Endodermal cell (in vitro differentiated cells): Measurements from ENCODE around the gene IQCK. TPM values are rescaled to one million over a fixed set of nuclear protein-coding genes. Genes with fewer than 3 reads are reported as not detected.

ENCODE experiments used
- DNase-seq: peaks from one replicate; pipeline ENCODE4 v3.0.0-alpha.2; 2017
- H3K27ac ChIP-seq: 2 replicates; pipeline ENCODE4 v1.5.1; 2013; ENCODE audit warnings: mild to moderate bottlenecking, low read depth, low read length, moderate library complexity
- H3K27me3 ChIP-seq: 2 replicates; pipeline ENCODE4 v1.6.1; 2013; ENCODE audit warnings: mild to moderate bottlenecking, low read length, moderate library complexity; ENCODE audit not compliant: insufficient read depth, control insufficient read depth, poor library complexity, severe bottlenecking
- H3K36me3 ChIP-seq: 2 replicates; pipeline ENCODE4 v1.7.0; 2013; ENCODE audit warnings: mild to moderate bottlenecking, low read length, moderate library complexity; ENCODE audit not compliant: control insufficient read depth, insufficient read depth
- H3K4me1 ChIP-seq: one replicate; pipeline ENCODE4 v1.7.0; 2013; ENCODE audit warnings: low read length; ENCODE audit not compliant: control insufficient read depth, insufficient read depth
- H3K4me3 ChIP-seq: 2 replicates; pipeline ENCODE4 v1.5.1; 2013; ENCODE audit warnings: mild to moderate bottlenecking, low read length, moderate library complexity
- H3K9ac ChIP-seq: 2 replicates; pipeline ENCODE4 v1.6.1; 2013; ENCODE audit warnings: mild to moderate bottlenecking, low read length, moderate library complexity; ENCODE audit not compliant: poor library complexity, severe bottlenecking; ENCODE audit errors: extremely low read depth
- H3K9me3 ChIP-seq: 2 replicates; pipeline ENCODE4 v1.6.1; 2013; ENCODE audit warnings: mild to moderate bottlenecking, low read length, moderate library complexity; ENCODE audit not compliant: control insufficient read depth
- H3K27ac Mint-ChIP-seq: 2 replicates; pipeline ENCODE4 v1.8.0; 2020; ENCODE audit warnings: mixed read lengths
- H3K27me3 Mint-ChIP-seq: 2 replicates; pipeline ENCODE4 v1.8.0; 2021; ENCODE audit warnings: mild to moderate bottlenecking, mixed read lengths; ENCODE audit not compliant: insufficient read depth
- H3K36me3 Mint-ChIP-seq: 2 replicates; pipeline ENCODE4 v1.8.0; 2020; ENCODE audit warnings: low read depth, mixed read lengths
- H3K4me1 Mint-ChIP-seq: 2 replicates; pipeline ENCODE4 v1.8.0; 2020; ENCODE audit warnings: mixed read lengths
- H3K4me3 Mint-ChIP-seq: 2 replicates; pipeline ENCODE4 v1.8.0; 2020; ENCODE audit warnings: mild to moderate bottlenecking, moderate library complexity, mixed read lengths
- H3K9me3 Mint-ChIP-seq: 2 replicates; pipeline ENCODE4 v1.8.0; 2020; ENCODE audit warnings: mild to moderate bottlenecking, mixed read lengths
- WGBS, 2 experiments: methylation state at CpG; one replicate each; pipeline versions ENCODE4 v1.1.5 to v1.1.7; 2013; ENCODE audit warnings: missing lambda C conversion rate in 2 of 2, mixed read lengths in 1 of 2; ENCODE audit not compliant: insufficient coverage in 1 of 2, insufficient read length in 1 of 2; 5-methylcytosine and 5-hydroxymethylcytosine counted together
- total RNA-seq, 2 donors: library from RNA; stranded (reverse); fragmentation: NEBNext Ultra II Directional in 1 of 2; extraction: Animal tissue kit (Norgen Biotek cat#: 25700) in 1 of 2; gene quantifications; 2 replicates in 1 of 2; 3 replicates in 1 of 2; pipeline ENCODE4 v1.2.1, GENCODE V29; 2021
- TF ChIP-seq, protein P1 (sequence below): fragments of 200-600 bp; sonication (generic); conservative IDR thresholded peaks from 2 replicates; pipeline ENCODE4 v1.5.0; 2021; ENCODE audit warnings: antibody characterized with exemption, mild to moderate bottlenecking

The IQCK gene
- total RNA-seq, 2 donors from 2014 or later, result 21.1 to 30.1 TPM

DNA sequence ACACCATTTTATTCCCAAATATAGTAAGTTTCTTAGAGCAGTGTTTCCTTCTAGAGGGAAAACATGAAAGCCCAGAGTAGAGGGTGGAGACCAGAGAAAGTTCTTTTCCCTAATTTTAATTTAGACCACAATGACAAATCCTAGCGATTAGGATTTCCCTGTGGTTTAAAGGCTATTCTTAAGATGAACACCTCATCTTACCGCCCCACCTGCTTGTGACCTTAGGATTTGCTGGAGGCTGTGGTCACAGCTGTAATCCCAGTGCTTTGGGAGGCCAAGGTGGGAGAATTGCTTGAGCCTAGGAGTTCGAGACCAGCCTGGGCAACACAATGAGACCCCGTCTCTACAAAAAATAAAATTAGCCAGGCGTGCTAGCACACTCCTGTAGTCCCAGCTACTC is 115.5 kb downstream of the IQCK start:
- no peak overlapping the region for H3K9ac ChIP-seq
- WGBS, 2 experiments, result 91 to 97% methylated on average over 3 to 5 of the region's 5 CpGs
- H3K4me3 Mint-ChIP-seq, result no peak overlapping the region
- no peak overlapping the region for H3K4me3 ChIP-seq
- no peaks in the 10 kb centered on the region for H3K9me3 ChIP-seq
- peaks cover 10% of the 10 kb centered on the region for H3K36me3 Mint-ChIP-seq
- H3K4me1 Mint-ChIP-seq, result peaks cover 10% of the 10 kb centered on the region
- H3K27me3 Mint-ChIP-seq, result no peaks in the 10 kb centered on the region
- no peaks in the 10 kb centered on the region for H3K4me1 ChIP-seq
- no peaks in the 10 kb centered on the region for H3K27me3 ChIP-seq
- TF ChIP-seq, protein P1, sequence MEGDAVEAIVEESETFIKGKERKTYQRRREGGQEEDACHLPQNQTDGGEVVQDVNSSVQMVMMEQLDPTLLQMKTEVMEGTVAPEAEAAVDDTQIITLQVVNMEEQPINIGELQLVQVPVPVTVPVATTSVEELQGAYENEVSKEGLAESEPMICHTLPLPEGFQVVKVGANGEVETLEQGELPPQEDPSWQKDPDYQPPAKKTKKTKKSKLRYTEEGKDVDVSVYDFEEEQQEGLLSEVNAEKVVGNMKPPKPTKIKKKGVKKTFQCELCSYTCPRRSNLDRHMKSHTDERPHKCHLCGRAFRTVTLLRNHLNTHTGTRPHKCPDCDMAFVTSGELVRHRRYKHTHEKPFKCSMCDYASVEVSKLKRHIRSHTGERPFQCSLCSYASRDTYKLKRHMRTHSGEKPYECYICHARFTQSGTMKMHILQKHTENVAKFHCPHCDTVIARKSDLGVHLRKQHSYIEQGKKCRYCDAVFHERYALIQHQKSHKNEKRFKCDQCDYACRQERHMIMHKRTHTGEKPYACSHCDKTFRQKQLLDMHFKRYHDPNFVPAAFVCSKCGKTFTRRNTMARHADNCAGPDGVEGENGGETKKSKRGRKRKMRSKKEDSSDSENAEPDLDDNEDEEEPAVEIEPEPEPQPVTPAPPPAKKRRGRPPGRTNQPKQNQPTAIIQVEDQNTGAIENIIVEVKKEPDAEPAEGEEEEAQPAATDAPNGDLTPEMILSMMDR, result no peak
- H3K9me3 Mint-ChIP-seq, result no peaks in the 10 kb centered on the region
- no peak for DNase-seq
- no peaks in the 10 kb centered on the region for H3K36me3 ChIP-seq
- no peak overlapping the region for H3K27ac ChIP-seq
- no peak overlapping the region for H3K27ac Mint-ChIP-seq

DNA sequence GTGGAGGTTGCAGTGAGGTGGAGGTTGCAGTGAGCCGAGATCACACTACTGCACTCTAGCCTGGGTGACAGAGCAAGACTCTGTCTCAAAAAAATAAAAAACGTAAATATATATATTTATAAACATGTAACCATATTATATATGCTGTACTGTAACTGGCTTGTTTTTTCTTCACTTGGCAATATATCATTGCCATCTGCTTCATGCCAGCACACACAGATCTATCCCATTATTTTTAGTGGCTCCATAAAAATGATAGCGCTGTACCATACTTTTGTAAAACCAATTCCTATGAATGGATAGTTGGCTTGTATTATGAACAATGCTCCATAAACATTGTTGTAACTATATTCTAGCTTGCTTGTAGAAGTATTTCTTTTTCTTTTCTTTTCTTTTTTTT is 117.1 kb downstream of the IQCK start:
- no peak overlapping the region for H3K4me3 Mint-ChIP-seq
- H3K4me1 Mint-ChIP-seq, result peaks cover 10% of the 10 kb centered on the region
- WGBS, 2 experiments, result 100% methylated on average over 1 of the region's 3 CpGs
- no peaks in the 10 kb centered on the region for H3K27me3 Mint-ChIP-seq
- TF ChIP-seq, protein P1, result no peak
- H3K9me3 ChIP-seq, result no peaks in the 10 kb centered on the region
- no peak overlapping the region for H3K9ac ChIP-seq
- no peak overlapping the region for H3K4me3 ChIP-seq
- DNase-seq, result no peak
- no peaks in the 10 kb centered on the region for H3K36me3 ChIP-seq
- no peaks in the 10 kb centered on the region for H3K9me3 Mint-ChIP-seq
- H3K27me3 ChIP-seq, result no peaks in the 10 kb centered on the region
- H3K27ac Mint-ChIP-seq, result no peak overlapping the region
- H3K36me3 Mint-ChIP-seq, result peaks cover 4% of the 10 kb centered on the region
- H3K27ac ChIP-seq, result no peak overlapping the region
- H3K4me1 ChIP-seq, result no peaks in the 10 kb centered on the region

DNA sequence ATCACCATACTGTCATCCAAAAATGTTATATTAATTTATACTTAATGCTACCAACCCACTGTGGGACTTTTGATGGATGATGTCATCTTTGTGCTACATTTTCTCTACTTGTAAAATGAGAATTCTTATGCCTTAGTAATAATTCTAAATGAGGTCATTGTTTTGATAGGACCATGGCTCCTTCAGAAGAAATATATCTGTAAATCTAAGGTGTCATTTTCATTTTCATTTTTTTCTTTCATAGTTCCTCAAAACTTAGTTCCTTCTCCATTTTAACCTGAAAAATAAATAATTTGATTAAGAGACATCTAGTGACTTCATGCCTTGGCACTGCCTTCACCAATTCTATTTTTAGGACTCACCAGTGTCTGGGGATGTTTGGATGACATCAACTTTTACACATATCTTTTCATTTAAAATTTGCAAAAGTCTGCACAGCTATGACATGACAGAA is 117.9 kb downstream of the IQCK start:
- peaks cover 2% of the 10 kb centered on the region for H3K36me3 Mint-ChIP-seq
- peaks cover 10% of the 10 kb centered on the region for H3K4me1 Mint-ChIP-seq

More for the DNA sequence above, 117.9 kb downstream of the IQCK start:
- no peak for DNase-seq
- H3K4me3 ChIP-seq, result no peak overlapping the region
- no peaks in the 10 kb centered on the region for H3K27me3 Mint-ChIP-seq
- H3K4me3 Mint-ChIP-seq, result no peak overlapping the region
- no peaks in the 10 kb centered on the region for H3K9me3 Mint-ChIP-seq
- H3K27ac ChIP-seq, result no peak overlapping the region
- no peak overlapping the region for H3K27ac Mint-ChIP-seq
- no peaks in the 10 kb centered on the region for H3K27me3 ChIP-seq
- H3K9me3 ChIP-seq, result no peaks in the 10 kb centered on the region
- no peaks in the 10 kb centered on the region for H3K36me3 ChIP-seq
- no peak overlapping the region for H3K9ac ChIP-seq
- TF ChIP-seq, protein P1, result no peak
- no peaks in the 10 kb centered on the region for H3K4me1 ChIP-seq
